ENCODE measurements around the gene C3orf20.

Gene C3orf20

DNA sequence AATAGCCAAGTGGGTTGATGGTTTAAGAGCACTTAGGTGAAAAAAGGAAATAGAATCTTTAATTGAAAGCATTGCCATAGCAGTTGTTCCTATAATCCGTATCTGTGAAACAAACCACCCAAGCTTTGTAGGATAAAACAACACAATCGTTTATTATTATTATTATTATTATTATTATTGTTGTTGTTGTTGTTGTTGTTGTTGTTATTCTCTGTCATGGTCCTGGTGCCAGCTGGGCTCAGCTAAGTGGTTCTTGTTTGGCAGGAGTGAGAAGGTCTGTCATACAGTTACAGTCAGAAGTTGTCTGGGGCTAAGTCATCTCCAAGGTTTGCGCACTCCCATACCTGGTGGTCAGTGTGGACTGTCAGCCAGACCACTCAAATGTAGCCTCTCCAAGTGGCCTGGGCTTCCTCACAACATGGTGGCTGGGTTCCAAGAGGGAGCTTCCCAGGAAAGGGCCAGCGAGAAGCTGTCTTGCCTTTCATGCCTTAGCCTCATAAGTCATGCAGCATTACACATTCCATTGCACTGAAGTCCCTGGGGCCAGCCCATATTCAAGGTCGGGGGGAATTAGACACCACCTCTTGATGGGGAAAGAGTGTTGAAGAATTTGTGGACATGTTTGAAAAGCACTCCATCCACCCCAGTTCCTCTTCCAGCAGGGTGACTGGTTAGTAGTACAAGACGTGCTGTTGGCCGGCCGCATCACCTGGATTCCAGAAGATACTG is 89.6 kb downstream of the C3orf20 start:
- ATAC-seq (replicated peaks) = no peak

DNA sequence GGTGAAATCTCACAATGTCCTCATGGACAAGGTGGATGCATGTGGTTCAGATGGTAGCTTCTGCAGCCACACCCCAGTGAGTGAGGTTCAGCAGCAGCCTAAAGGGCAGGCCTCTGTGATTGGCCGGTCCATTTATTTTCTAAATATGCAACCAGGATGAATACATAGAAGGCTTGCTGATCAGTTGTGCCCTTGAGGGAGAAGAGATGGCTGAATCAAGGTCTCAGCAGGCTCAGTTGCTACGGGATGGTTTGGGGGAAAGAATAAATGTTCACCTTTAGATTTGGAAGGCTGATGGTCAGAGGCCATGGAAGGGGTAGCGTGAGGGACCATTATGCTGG is 90.1 kb downstream of the C3orf20 start:
- Mint-ChIP-seq H3K4me1 (peaks cover 3 to 6% of the 10 kb centered on the region in 2 donors), H3K27ac (no peak overlapping the region), H3K27me3 (peaks cover 11 to 19% of the 10 kb centered on the region in 2 donors), H3K36me3 (no peaks in the 10 kb centered on the region), H3K9me3 (peaks cover 0 to 5% of the 10 kb centered on the region in 2 donors), H3K4me3 (no peak overlapping the region)
- ATAC-seq (replicated peaks) (no peak), DNase-seq (no peak)

More for the DNA sequence above, 89.6 kb downstream of the C3orf20 start:
- no peak overlapping the region for H3K4me3 Mint-ChIP-seq
- H3K36me3 Mint-ChIP-seq = no peaks in the 10 kb centered on the region
- H3K27ac Mint-ChIP-seq = no peak overlapping the region
- H3K27me3 Mint-ChIP-seq = peaks cover 11 to 24% of the 10 kb centered on the region in 2 donors
- H3K9me3 Mint-ChIP-seq = peaks cover 0 to 5% of the 10 kb centered on the region in 2 donors
- no peak for DNase-seq
- H3K4me1 Mint-ChIP-seq = peaks cover 3 to 6% of the 10 kb centered on the region in 2 donors

DNA sequence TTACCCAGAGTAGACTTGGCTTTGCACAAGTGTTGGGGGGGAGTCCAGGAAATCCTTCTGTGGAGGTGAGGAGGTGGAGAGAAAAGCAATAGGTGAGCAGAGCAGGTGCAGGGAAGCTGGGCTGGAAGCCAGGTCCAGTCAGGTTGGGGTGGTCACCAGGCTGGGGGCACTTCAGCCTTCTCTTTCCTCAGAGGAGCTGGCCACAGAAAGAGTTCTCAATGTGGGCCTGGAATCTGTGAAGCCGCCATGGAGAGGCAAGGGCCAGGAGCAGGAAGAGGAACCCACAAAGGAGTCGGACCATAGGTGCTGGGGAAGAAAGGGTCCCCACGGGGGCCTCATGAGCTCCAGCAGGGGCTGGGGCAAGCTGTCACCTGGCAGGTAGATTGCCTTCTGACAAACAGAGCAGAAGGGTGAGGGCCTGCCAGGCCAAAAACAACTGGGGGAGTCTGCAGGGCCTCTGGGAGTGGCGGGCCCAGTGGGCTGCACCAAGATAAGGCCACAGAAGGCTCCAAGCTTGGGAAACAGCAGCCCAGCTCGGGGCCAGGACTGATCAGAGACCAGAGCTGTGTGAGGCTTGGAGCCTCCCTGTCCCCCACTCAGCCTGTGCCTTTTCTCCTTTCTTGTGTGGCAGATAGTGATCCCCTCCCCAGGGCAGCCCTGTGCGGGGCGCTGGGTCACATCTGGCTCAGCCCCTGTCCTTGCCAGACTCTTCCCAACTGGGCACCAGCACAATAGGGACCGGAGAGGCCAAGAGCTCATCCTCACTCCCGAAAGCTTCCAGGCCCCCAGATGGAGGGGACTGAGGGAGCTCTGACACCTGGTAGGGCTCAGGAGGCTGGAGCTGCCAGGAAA is 90.9 kb downstream of the C3orf20 start:
- ATAC-seq (replicated peaks) (no peak), DNase-seq (no peak)
- no peak overlapping the region for H3K4me3 Mint-ChIP-seq
- H3K27ac Mint-ChIP-seq = no peak overlapping the region
- H3K9me3 Mint-ChIP-seq = peaks cover 0 to 5% of the 10 kb centered on the region in 2 donors
- H3K4me1 Mint-ChIP-seq = peaks cover 3 to 6% of the 10 kb centered on the region in 2 donors
- H3K27me3 Mint-ChIP-seq = peaks cover 11 to 19% of the 10 kb centered on the region in 2 donors
- no peaks in the 10 kb centered on the region for H3K36me3 Mint-ChIP-seq

DNA sequence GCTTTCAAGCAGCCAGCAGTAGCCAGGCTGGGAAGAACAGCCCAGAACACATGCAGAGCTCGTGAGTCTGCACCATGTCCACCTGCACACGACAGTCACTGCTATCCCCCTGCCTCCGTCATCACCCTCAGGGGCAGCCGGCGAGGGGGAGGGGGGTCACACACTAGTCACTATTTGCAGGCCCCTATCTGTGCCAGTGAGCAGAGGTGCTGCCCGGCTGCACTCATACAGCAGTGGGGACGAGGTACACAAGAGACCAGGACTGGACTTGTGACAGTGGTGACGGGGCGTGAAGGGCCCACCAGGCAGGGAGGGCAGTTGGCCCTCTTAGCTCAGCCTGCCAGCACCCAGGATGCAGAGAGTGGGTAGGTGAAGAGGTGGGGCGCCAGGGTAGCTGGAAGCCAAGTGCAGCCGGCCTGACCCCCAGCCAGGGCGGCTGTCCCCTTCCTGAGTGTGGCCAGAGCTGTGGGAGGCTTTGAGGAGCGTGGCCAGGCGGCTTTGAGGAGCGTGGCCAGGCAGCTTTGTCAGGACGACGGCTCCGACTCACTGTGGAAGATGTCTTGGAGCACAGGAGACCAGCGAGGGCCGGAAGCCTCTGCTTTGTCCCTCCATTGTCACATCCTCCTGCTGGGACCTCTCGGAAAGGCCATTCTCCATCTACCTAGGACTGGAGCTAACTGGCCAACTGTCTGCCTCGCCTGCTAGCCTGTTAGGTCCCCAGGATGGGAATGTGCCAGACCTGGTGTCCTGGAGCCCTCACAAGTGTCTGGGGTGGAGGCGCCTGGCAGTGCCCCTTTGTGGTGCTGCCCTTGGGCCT is 91.7 kb downstream of the C3orf20 start:
- no peak for DNase-seq
- no peak overlapping the region for H3K4me3 Mint-ChIP-seq
- no peak for ATAC-seq (replicated peaks)
- peaks cover 7 to 14% of the 10 kb centered on the region in 2 donors for H3K27me3 Mint-ChIP-seq
- peaks cover 0 to 3% of the 10 kb centered on the region in 2 donors for H3K9me3 Mint-ChIP-seq
- H3K27ac Mint-ChIP-seq = no peak overlapping the region
- peaks cover 0 to under 1% of the 10 kb centered on the region in 2 donors for H3K4me1 Mint-ChIP-seq
- no peaks in the 10 kb centered on the region for H3K36me3 Mint-ChIP-seq

DNA sequence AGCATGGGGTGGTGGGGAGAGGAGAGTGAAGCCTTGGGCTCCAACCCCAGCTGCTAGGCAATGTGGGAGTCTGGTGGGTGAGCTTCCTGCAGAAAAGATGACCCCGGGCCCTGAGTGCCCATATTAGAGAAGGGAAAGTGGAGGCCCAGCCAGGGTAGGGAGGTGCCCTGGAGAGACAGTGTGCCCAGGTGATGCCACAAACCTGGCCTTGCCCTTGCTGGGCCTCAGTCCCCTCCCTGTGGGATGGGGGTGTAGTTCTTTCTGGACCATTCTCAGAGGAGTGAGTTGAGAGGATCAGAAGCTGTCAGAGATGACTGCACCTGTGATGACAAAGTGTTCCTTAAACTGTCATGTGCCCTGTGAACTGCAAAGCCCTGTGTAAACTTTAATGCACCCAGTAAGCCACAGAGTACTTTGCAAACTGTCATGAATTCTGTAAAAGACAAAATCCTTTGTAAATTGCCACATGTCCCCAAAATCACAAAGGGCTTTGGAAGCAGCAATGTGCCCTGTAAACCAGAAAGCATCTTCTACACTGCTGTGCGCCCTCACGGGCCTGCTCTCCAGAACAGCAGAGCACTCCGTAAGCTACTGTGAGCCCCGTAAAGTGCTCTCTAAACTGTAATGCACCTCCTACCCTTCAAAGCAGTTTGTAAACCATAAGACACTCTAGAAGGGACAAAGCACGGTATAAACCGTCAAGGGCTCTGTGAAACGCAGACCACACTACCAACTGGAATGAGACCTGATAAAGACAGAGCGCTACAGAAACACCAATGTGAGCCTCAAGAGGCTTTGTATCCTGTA is 92.5 kb downstream of the C3orf20 start:
- ATAC-seq (replicated peaks) (no peak), DNase-seq (no peak)
- Mint-ChIP-seq H3K27ac (no peak overlapping the region), H3K4me1 (no peaks in the 10 kb centered on the region), H3K27me3 (peaks cover 7% of the 10 kb centered on the region in 2 donors), H3K36me3 (no peaks in the 10 kb centered on the region), H3K9me3 (peaks cover 0 to 3% of the 10 kb centered on the region in 2 donors), H3K4me3 (no peak overlapping the region)

DNA sequence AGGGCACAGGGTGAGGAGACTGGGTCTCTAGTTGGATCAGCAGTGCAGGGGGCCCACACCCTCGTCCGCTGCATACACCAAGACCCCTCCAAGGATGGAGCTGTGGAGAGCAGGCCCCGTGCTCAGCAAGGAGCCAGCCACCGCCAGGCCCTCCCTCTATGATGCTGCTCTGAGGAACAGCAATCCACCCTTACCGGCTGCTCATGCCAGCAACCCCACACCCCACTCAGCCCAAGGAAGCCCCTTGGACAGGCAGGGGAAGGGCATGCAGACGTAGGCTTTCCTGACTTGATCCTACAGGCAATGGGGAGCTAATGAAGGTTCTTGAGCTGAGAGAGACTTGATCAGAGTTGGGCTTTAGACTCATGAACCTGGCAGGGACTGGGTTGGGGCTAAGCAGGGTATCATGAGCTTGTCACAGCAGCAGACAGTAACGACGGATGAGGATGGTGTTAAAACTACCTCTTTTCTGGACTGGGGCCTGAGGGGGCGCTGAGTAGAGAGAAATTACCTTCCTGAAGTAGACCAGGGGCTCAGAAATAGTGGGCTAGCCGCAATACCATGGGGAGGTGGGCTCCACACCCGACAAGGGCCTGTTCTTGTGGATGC is 93.3 kb downstream of the C3orf20 start:
- no peaks in the 10 kb centered on the region for H3K36me3 Mint-ChIP-seq
- H3K9me3 Mint-ChIP-seq = no peaks in the 10 kb centered on the region
- peaks cover 0 to 7% of the 10 kb centered on the region in 2 donors for H3K27me3 Mint-ChIP-seq
- DNase-seq (no peak), ATAC-seq (replicated peaks) (no peak)
- H3K4me3 Mint-ChIP-seq = no peak overlapping the region
- H3K4me1 Mint-ChIP-seq = no peaks in the 10 kb centered on the region
- H3K27ac Mint-ChIP-seq = no peak overlapping the region

DNA sequence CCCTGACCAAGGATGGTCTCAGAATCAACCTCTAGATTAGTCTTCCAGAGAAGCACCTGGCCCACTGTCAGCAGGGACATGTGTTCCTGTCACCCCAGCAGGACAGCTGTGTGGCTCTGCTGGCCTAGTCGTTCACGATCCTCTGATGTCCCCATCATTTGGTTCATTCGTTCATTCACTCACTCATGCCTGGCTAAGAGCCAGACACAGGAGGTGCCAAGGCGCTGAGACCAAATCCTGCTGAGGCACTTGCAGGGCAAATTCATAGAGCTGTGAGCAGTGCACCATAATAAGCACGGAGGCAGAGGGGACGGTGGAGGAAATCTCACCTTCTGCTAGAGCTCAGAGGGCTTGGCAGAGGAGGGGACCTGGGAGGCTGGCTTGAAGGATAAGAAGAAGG is 93.9 kb downstream of the C3orf20 start:
- no peaks in the 10 kb centered on the region for H3K4me1 Mint-ChIP-seq
- H3K27ac Mint-ChIP-seq = no peak overlapping the region
- H3K36me3 Mint-ChIP-seq = no peaks in the 10 kb centered on the region
- DNase-seq (no peak), ATAC-seq (replicated peaks) (no peak)
- no peak overlapping the region for H3K4me3 Mint-ChIP-seq
- H3K9me3 Mint-ChIP-seq = no peaks in the 10 kb centered on the region
- H3K27me3 Mint-ChIP-seq = peaks cover 0 to 3% of the 10 kb centered on the region in 2 donors

DNA sequence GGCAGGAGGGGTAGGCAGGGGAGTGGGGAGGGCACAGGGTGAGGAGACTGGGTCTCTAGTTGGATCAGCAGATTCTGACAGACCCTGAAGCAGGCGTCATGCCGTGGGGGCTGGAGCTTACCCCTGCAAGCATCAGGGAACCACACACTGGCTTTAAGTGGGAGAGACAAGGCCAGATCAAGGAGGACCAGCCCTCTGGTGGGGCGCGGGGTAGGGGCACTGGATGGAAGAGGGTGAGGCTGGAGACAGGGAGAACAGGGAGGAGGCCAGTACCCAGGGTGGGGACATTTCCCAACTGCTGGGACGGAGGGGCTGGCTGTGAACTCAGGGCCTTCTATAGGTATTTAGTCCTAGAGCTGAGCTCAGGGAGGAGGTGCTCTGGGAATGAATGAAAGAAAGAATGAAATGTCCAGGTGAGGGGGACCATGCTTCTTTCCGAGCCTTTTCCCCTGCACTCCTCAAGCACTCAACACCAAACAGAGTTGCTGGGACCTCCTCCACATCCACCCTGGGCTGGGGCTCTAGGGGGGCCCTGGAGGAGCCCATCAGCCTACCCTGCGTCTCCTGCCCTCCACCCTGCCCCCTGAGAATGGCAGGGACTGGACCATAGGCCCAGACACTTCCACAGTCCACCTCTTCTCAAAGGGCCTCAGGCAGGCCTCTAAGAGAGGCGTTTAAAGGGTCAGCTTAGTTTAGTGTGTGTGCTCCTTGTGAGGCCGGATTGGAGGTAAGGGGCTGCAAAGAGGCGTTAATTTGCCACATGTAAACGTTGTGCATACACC is 94.8 kb downstream of the C3orf20 start:
- Mint-ChIP-seq H3K4me1 (no peaks in the 10 kb centered on the region), H3K9me3 (no peaks in the 10 kb centered on the region), H3K27ac (no peak overlapping the region), H3K36me3 (no peaks in the 10 kb centered on the region), H3K4me3 (no peak overlapping the region), H3K27me3 (peaks cover 0 to 4% of the 10 kb centered on the region in 2 donors)
- ATAC-seq (replicated peaks) = no peak
- DNase-seq = no peak

DNA sequence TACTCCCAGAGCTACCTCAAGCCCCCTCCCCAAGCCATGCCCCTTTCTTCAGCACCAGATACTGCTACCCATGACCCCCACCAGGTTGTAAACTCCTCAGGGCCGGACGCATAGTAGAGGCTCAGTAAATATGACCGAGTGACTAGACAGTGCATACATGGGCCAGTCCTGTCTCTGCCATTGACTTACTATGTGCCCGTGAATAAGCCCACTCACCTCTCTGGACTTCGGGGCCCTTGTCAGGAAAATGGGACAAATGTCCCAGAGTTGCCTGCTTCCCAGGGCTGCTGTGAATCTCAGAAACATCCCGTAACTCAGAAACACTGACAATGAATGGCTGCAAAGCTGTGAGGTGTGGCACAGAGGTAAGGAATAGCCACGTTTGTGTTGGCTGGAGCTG is 95.7 kb downstream of the C3orf20 start:
- H3K4me3 Mint-ChIP-seq = no peak overlapping the region
- no peak for DNase-seq
- H3K27me3 Mint-ChIP-seq = peaks cover 1 to 4% of the 10 kb centered on the region in 2 donors
- H3K4me1 Mint-ChIP-seq = no peaks in the 10 kb centered on the region
- H3K27ac Mint-ChIP-seq = no peak overlapping the region
- H3K36me3 Mint-ChIP-seq = no peaks in the 10 kb centered on the region
- no peak for ATAC-seq (replicated peaks)
- H3K9me3 Mint-ChIP-seq = no peaks in the 10 kb centered on the region

DNA sequence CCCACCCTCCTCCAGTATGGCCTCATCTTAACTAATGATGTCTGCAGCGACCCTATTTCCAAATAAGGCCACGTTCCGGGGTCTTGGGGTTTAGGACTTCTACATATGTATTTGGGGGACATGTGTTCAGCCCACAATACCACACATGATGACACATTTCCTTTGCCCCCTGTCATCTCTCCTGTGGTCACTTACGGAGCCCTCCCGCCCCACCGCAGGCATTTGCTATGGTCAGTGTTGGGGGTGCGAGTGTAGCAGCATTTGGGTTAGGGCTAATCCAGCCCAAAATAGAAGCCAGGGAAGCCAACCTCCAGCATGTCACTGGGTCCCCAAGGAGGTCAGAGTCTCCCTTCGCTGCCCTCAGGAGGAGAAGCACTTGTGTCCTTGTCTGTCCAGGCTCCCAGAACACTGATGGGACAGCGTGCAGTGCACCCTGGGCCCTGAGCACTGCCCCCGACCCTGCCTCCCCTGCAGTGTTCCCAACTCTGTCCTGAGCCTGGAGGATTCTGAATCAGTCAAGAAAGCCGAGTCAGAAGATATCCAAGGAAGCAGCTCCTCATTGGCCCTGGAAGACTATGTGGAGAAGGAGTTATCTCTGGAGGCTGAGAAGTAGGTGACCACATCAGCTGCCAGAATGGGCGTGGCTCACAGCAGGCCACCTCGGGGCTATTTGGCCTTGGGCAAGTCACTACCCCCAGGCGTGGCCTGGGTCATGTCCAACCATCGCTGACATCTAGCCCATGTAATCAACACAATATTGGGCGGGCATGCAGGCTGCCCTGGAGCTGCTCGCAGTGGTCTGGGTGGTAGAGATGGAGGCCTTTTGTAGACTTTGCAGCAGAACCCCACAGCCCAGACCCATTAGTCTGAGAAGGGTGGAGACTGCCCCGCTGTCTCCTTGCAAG is 96.9 kb downstream of the C3orf20 start:
- no peak for DNase-seq
- ATAC-seq (replicated peaks) = no peak
- Mint-ChIP-seq H3K9me3 (no peaks in the 10 kb centered on the region), H3K27ac (no peak overlapping the region), H3K36me3 (no peaks in the 10 kb centered on the region), H3K27me3 (peaks cover 4 to 5% of the 10 kb centered on the region in 2 donors), H3K4me1 (no peaks in the 10 kb centered on the region), H3K4me3 (no peak overlapping the region)

DNA sequence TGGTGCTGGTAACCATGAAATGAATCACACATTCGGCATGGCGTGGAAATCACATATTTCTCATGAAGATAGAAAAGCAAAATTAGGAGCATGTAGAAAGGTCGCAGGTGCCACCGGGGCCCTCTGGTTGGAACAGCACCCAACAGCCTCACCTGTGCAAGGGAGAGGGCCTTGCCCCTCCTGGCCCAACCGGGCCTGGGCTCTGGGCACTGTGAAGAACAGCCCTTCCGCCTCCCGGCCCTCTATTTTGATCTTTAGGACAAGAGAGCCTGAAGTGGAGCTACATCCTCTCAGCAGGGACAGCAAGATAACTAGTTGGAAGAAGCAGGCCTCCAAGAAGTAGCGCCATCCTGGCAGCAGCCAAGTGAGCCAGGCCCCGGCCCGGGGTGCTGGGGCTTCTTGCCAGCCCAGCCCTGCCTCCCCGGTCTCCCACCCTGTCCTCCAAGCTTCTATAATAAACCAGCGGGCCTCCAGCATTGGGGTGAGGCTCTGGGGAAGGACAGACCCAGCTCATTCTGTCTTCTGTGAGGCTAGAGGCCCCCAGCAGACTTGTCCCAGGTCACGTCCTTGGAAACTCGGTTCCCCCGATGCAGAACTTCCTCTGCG is 97.7 kb downstream of the C3orf20 start:
- Mint-ChIP-seq H3K27me3 (peaks cover 4 to 5% of the 10 kb centered on the region in 2 donors), H3K4me1 (no peaks in the 10 kb centered on the region), H3K27ac (no peak overlapping the region), H3K9me3 (no peaks in the 10 kb centered on the region), H3K4me3 (no peak overlapping the region), H3K36me3 (no peaks in the 10 kb centered on the region)
- ATAC-seq (replicated peaks) = no peak
- DNase-seq = no peak

DNA sequence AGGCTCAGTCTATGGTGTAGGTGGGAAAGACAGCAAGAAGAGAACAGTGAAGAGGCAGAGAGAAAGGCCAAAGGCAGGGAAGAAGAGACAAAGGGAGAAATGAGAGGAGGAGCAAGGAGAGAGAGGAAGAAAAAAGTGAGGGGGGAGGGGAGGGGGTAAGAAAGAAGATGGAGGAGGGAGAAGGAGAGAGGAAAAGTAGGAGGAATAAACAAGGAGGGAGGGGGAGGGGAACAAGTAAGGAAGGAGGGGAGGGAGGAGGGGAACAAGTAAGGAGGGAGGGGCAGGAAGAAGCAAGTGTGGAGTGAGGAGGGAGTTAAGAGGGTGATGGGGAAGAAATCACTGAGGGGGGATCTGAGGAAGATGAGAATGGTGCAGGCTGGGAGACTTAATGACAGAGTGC is 98.3 kb downstream of the C3orf20 start:
- Mint-ChIP-seq H3K36me3 (no peaks in the 10 kb centered on the region), H3K27ac (no peak overlapping the region), H3K27me3 (peaks cover 4 to 5% of the 10 kb centered on the region in 2 donors), H3K4me1 (no peaks in the 10 kb centered on the region), H3K9me3 (peaks cover 0 to under 1% of the 10 kb centered on the region in 2 donors), H3K4me3 (no peak overlapping the region)
- ATAC-seq (replicated peaks) (no peak), DNase-seq (no peak)
